Memory B cell (primary cell): ENCODE data around the gene LEO1.
A peak's percentile ranks its signal among the peaks of the same experiment; 100 is the strongest.

Source experiments
- ATAC-seq: fragments of 150-1000 bp; cut with Tn5 transposase; 2 replicates; pipeline ENCODE4 v1.10.0; 2021; ENCODE audit warnings: low read depth, mild to moderate bottlenecking, moderate library complexity
- DNase-seq, 2 donors: peaks; one replicate each; pipeline ENCODE4 v3.0.0; 2022; ENCODE audit warnings: low spot score in 2 of 2
- H3K27ac Mint-ChIP-seq: one replicate; pipeline ENCODE4 v1.8.0; 2022; ENCODE audit warnings: mild to moderate bottlenecking, moderate library complexity, mixed read lengths
- H3K27me3 Mint-ChIP-seq: one replicate; pipeline ENCODE4 v1.8.0; 2022; ENCODE audit warnings: mixed read lengths
- H3K36me3 Mint-ChIP-seq: one replicate; pipeline ENCODE4 v1.8.0; 2022; ENCODE audit warnings: mild to moderate bottlenecking, mixed read lengths
- H3K4me1 Mint-ChIP-seq: one replicate; pipeline ENCODE4 v1.8.0; 2022; ENCODE audit warnings: mixed read lengths
- H3K4me3 Mint-ChIP-seq: one replicate; pipeline ENCODE4 v1.8.0; 2022; ENCODE audit warnings: mild to moderate bottlenecking, moderate library complexity, mixed read lengths
- H3K9me3 Mint-ChIP-seq: one replicate; pipeline ENCODE4 v1.8.0; 2022; ENCODE audit warnings: mixed read lengths

The LEO1 gene

GRCh38 chr15:51971032-51971374 is 575 bp downstream of the LEO1 start:
- Mint-ChIP-seq H3K9me3 (peaks cover 7% of the 10 kb centered on the region), H3K4me1 (peaks cover 16% of the 10 kb centered on the region), H3K36me3 (peaks cover 11% of the 10 kb centered on the region), H3K4me3 (peak overlapping the region; percentile 98), H3K27ac (peak overlapping the region; percentile 96), H3K27me3 (no peaks in the 10 kb centered on the region)
- DNase-seq (no peak), ATAC-seq (no peak)

- Mint-ChIP-seq H3K27me3 (no peaks in the 10 kb centered on the region), H3K4me1 (peaks cover 20% of the 10 kb centered on the region), H3K9me3 (peaks cover 8% of the 10 kb centered on the region), H3K36me3 (peaks cover 17% of the 10 kb centered on the region), H3K27ac (no peak overlapping the region), H3K4me3 (peak overlapping the region; percentile 98)
- DNase-seq (no peak), ATAC-seq (no peak)
These were observed 1.3 kb downstream of the LEO1 start for GRCh38 chr15:51970132-51970817.

DNA sequence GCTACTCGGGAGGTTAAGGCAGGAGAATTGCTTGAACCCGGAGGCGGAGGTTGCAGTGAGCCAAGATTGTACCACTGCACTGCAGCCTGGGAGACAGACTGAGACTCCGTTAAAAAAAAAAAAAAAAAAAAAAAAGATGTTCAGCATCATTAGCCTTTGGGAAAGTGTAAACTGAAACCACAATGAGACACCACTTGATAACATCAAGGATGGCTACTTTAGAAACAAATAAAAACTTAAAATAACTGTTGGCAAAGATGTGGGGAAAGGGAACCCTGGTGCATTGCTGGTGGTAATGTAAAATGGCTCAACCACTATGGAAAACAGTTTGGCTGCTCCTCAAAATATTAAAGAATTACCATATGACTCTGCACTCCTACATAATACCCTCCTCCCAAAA is 1.9 kb downstream of the LEO1 start:
- Mint-ChIP-seq H3K9me3 (peaks cover 8% of the 10 kb centered on the region), H3K27ac (no peak overlapping the region), H3K27me3 (no peaks in the 10 kb centered on the region), H3K4me3 (no peak overlapping the region), H3K36me3 (peaks cover 22% of the 10 kb centered on the region), H3K4me1 (peaks cover 20% of the 10 kb centered on the region)
- DNase-seq (no peak), ATAC-seq (no peak)

- DNase-seq (no peak), ATAC-seq (no peak)
- H3K27me3 Mint-ChIP-seq = no peaks in the 10 kb centered on the region
- H3K4me3 Mint-ChIP-seq = no peak overlapping the region
- H3K4me1 Mint-ChIP-seq = peaks cover 20% of the 10 kb centered on the region
- no peak overlapping the region for H3K27ac Mint-ChIP-seq
- H3K9me3 Mint-ChIP-seq = peaks cover 8% of the 10 kb centered on the region
- peaks cover 24% of the 10 kb centered on the region for H3K36me3 Mint-ChIP-seq
These were observed 4.0 kb downstream of the LEO1 start for GRCh38 chr15:51967583-51967982.

GRCh38 chr15:51966192-51966591 is 5.4 kb downstream of the LEO1 start:
- H3K27ac Mint-ChIP-seq = no peak overlapping the region
- DNase-seq (no peak), ATAC-seq (no peak)
- H3K4me1 Mint-ChIP-seq = peaks cover 17% of the 10 kb centered on the region
- no peaks in the 10 kb centered on the region for H3K27me3 Mint-ChIP-seq
- H3K4me3 Mint-ChIP-seq = no peak overlapping the region
- H3K36me3 Mint-ChIP-seq = peaks cover 33% of the 10 kb centered on the region
- H3K9me3 Mint-ChIP-seq = peaks cover 8% of the 10 kb centered on the region

DNA sequence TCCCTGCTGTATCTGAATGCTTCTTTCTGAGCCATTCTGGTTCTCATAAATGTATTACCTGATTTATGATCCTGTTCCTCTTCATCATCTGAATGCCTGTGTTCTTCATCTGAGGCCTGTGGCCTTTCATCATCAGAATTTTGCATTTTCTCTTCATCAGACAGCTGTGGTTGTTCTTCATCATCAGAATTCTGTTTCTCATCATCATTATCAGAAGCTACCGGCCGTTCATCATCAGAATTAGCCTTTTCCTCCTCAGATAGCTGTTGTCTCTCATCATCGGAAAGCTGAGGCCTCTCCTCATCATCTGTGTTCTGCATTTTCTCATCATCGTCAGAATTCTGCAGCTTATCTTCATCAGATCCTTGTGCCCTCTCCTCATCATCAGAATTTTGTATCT is 5.9 kb downstream of the LEO1 start:
- no peak for DNase-seq
- Mint-ChIP-seq H3K4me3 (no peak overlapping the region), H3K9me3 (peaks cover 8% of the 10 kb centered on the region), H3K4me1 (peaks cover 13% of the 10 kb centered on the region), H3K36me3 (peaks cover 35% of the 10 kb centered on the region), H3K27ac (no peak overlapping the region), H3K27me3 (no peaks in the 10 kb centered on the region)
- no peak for ATAC-seq

DNA sequence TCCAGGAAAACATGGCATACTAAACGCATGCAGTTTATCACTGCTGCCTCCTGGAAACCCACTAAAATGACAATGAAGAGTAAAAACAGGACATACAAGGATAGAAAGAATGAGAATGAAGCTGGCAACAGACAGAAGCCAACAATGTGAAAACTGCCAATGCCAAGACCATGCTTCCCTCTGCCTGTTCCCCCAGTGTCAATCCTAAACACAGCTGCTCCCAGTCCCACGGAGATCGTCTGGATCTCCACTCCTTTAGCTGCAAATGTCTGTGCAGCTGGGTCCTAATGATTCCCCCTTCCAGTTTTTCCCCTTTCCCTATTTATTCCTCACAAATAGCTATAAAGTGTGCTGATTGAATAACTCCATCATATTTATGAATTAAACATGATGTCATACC is 16.1 kb downstream of the LEO1 start:
- DNase-seq = no peak
- no peak overlapping the region for H3K27ac Mint-ChIP-seq
- H3K27me3 Mint-ChIP-seq = no peaks in the 10 kb centered on the region
- no peaks in the 10 kb centered on the region for H3K9me3 Mint-ChIP-seq
- no peaks in the 10 kb centered on the region for H3K4me1 Mint-ChIP-seq
- peaks cover 46% of the 10 kb centered on the region for H3K36me3 Mint-ChIP-seq
- no peak overlapping the region for H3K4me3 Mint-ChIP-seq
- no peak for ATAC-seq

DNA sequence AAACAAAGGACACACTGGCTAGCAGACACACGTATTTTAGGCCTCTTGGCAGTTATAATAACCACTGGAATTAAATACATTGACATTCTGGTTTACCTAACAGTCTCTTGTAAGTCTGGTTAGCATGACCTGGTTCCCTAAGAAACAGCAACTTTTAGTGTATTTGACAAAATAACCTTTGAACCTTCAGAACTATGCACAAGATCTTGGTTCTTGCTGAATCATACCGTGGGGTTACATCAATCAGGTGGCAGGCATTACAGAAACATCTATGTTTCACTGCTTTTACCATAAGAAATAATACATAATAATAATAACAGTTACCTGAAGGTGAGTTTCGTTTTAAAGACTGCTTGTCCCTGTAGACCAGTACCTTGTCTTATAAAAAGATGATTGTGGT is 18.8 kb downstream of the LEO1 start:
- Mint-ChIP-seq H3K36me3 (peaks cover 44% of the 10 kb centered on the region), H3K27me3 (no peaks in the 10 kb centered on the region), H3K4me3 (no peak overlapping the region), H3K4me1 (peaks cover 2% of the 10 kb centered on the region), H3K27ac (no peak overlapping the region), H3K9me3 (no peaks in the 10 kb centered on the region)
- no peak for DNase-seq
- no peak for ATAC-seq

GRCh38 chr15:51947124-51947523 is 24.5 kb downstream of the LEO1 start:
- Mint-ChIP-seq H3K9me3 (no peaks in the 10 kb centered on the region), H3K27ac (no peak overlapping the region), H3K36me3 (peaks cover 46% of the 10 kb centered on the region), H3K27me3 (no peaks in the 10 kb centered on the region), H3K4me3 (no peak overlapping the region), H3K4me1 (peaks cover 4% of the 10 kb centered on the region)
- ATAC-seq (no peak), DNase-seq (no peak)

- Mint-ChIP-seq H3K9me3 (no peaks in the 10 kb centered on the region), H3K27ac (peak overlapping the region; percentile 53), H3K36me3 (peaks cover 24% of the 10 kb centered on the region), H3K4me1 (peaks cover 17% of the 10 kb centered on the region), H3K4me3 (no peak overlapping the region), H3K27me3 (no peaks in the 10 kb centered on the region)
- no peak for DNase-seq
- no peak for ATAC-seq
These were observed 32.4 kb downstream of the LEO1 start for GRCh38 chr15:51939216-51939615.

- ATAC-seq = no peak
- Mint-ChIP-seq H3K4me3 (no peak overlapping the region), H3K4me1 (peaks cover 19% of the 10 kb centered on the region), H3K9me3 (no peaks in the 10 kb centered on the region), H3K27me3 (no peaks in the 10 kb centered on the region), H3K27ac (no peak overlapping the region), H3K36me3 (peaks cover 18% of the 10 kb centered on the region)
- DNase-seq = no peak
These were observed 33.3 kb downstream of the LEO1 start for GRCh38 chr15:51938286-51938685.

DNA sequence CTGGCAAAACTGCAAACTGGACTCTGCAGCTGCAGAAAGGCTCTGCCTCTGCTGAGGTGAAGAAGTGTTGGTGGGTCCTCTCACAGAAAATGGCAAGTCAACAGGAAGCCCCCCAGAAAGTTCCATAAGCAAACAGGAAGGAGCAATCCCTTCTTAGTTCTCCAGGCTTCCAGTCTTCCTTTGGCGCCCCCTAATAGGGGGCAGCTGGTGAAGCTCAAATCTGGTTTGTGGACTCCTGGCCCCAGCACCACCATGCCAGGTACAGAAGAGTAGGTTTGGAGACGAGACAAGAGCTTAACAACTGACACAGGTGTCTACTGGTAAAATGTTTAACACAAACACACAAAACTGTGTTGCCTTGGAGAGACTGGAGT is 35.5 kb downstream of the LEO1 start:
- Mint-ChIP-seq H3K36me3 (peaks cover 9% of the 10 kb centered on the region), H3K27ac (peak overlapping the region; percentile 82), H3K4me1 (peaks cover 19% of the 10 kb centered on the region), H3K9me3 (no peaks in the 10 kb centered on the region), H3K4me3 (peak overlapping the region; percentile 51), H3K27me3 (no peaks in the 10 kb centered on the region)
- no peak for DNase-seq
- no peak for ATAC-seq

DNA sequence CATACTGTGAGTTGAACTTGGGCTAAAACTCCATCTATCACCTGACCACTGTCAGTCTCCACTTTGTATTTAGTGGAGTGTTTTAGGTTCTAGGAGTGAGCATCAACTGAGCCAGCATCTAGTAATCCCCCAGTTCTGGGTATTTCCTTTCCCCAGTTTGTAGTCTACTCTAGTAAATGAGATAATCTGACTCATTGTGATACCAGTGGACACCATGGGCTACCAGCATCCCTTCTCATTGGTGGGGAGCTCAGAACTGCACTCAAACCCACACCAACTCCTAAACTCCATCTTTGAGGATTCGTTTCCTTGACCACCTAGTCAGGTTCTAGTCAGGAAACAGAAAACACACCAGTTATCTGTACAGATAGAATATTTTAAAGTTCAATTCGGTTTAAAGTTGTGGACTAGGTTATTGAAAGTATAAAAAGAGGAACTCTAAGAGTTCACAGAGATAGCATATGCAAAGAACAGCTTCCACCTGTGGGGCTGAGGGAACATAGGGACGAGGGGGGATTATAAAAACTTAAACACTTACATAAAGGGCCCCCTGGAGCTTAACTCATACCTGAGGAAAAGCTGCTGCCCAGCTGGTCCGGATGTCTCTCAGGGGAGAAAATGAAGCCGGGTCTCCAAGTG is 36.0 kb downstream of the LEO1 start:
- Mint-ChIP-seq H3K27me3 (no peaks in the 10 kb centered on the region), H3K4me1 (peaks cover 19% of the 10 kb centered on the region), H3K27ac (peak overlapping the region; percentile 82), H3K36me3 (peaks cover 9% of the 10 kb centered on the region), H3K4me3 (peak overlapping the region; percentile 51), H3K9me3 (no peaks in the 10 kb centered on the region)
- ATAC-seq (peak; percentile 90), DNase-seq (peak; percentile 11 to 19)

GRCh38 chr15:51932161-51932560 is 39.4 kb downstream of the LEO1 start:
- Mint-ChIP-seq H3K36me3 (peaks cover 5% of the 10 kb centered on the region), H3K27ac (no peak overlapping the region), H3K4me3 (no peak overlapping the region), H3K4me1 (peaks cover 19% of the 10 kb centered on the region), H3K27me3 (no peaks in the 10 kb centered on the region), H3K9me3 (no peaks in the 10 kb centered on the region)
- ATAC-seq (no peak), DNase-seq (no peak)

DNA sequence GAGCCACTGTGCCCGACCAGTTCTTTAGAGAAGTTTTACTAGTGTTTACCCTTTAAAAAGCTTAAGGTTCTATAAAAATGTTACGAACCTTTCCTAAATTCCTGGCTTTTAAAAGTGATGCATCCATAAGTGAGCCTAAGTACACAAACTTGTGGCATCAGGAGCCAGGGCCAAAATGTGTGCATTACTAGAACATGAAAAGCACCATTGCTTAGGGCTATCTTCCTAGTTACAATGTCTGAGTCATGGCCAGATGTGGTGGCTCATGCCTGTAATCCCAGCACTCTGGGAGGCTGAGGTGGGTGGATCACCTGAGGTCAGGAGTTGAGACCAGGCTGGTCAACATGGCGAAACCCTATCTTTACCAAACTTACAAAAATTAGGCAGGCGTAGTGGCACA is 39.9 kb downstream of the LEO1 start:
- Mint-ChIP-seq H3K27me3 (no peaks in the 10 kb centered on the region), H3K9me3 (no peaks in the 10 kb centered on the region), H3K36me3 (peaks cover 6% of the 10 kb centered on the region), H3K27ac (no peak overlapping the region), H3K4me1 (peaks cover 19% of the 10 kb centered on the region), H3K4me3 (no peak overlapping the region)
- ATAC-seq = no peak
- no peak for DNase-seq
